Measurements from ENCODE around the gene ABCA6.
"Not testable (repeated sequence)": the region's sequence is repeated elsewhere in the genome, so short reads cannot be mapped to it uniquely, and the experiment has no call there.

ABCA6 gene

DNA sequence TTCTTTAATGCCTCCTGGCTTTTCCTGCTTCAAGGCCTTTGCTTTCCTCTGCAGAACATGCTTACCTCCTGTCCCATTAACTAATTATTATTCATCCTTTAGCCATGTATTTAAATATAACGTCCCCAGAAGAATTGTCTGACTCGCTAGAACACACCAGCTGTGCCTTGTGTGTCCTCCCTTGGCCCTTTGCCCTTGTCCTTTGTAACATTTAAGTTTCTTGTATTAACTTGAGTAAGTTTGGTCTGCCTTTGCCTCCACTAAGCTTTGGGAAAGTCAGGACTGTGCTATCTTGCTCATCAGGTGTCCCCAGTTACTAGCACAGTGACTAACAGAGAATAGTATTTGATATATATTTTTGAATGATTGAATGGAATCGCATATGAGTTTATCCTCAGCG is 51.3 kb downstream of the ABCA6 start:
- no peak for DNase-seq (ENCODE audit: extremely low read depth, low read depth)
- TF ChIP-seq, protein P1, sequence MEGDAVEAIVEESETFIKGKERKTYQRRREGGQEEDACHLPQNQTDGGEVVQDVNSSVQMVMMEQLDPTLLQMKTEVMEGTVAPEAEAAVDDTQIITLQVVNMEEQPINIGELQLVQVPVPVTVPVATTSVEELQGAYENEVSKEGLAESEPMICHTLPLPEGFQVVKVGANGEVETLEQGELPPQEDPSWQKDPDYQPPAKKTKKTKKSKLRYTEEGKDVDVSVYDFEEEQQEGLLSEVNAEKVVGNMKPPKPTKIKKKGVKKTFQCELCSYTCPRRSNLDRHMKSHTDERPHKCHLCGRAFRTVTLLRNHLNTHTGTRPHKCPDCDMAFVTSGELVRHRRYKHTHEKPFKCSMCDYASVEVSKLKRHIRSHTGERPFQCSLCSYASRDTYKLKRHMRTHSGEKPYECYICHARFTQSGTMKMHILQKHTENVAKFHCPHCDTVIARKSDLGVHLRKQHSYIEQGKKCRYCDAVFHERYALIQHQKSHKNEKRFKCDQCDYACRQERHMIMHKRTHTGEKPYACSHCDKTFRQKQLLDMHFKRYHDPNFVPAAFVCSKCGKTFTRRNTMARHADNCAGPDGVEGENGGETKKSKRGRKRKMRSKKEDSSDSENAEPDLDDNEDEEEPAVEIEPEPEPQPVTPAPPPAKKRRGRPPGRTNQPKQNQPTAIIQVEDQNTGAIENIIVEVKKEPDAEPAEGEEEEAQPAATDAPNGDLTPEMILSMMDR (IDR thresholded peaks at IDR 0.05; ENCODE audit: low read depth, low read length) = no peak

DNA sequence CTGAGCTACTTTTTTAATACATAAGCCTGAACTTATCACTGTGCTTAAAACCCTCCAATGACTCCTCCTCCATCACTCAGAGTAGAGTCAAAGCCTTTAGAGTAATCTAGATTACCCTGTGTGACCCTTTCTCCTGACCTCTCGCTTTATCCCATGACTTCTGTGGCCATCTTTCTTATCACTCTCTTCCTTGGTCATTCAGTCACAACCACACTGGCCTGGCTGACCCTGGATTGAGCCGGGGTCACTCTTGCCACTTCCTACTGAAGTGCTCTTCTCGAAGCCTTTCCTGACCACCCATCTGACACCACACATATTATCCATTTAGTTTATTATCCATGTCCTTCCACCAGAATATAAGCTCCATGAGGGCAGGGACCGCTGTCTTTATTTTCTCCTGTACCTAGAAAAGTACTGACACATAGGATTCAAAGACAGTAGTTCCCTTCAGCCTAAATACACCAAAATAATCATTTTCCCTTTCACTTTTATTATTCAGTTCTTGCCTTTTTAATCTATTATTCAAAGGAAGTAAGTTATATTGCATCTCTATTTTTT is 53.0 kb downstream of the ABCA6 start:
- TF ChIP-seq, protein P1 (IDR thresholded peaks at IDR 0.05; ENCODE audit: low read depth, low read length) = no peak
- no peak for DNase-seq (ENCODE audit: extremely low read depth, low read depth)

DNA sequence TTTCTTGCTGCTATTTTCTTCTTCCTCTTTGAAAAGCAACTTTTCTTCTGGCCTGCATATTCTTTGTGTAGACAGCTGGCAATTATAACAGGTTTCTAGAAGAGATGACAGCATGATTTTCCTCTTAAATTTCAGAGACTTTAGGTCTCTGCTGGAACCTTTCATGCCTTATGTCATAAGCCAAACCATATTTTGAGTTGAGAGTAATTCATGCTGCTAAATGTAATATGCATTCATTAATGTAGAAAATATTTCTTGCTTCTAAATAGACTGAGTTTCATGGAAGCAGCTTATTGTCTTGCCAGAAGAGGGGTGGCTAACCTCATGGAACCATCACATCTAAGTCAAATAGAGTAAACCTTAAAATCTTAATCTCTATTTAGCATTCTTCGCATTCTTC is 55.1 kb downstream of the ABCA6 start:
- TF ChIP-seq, protein P1 (IDR thresholded peaks at IDR 0.05; ENCODE audit: low read depth, low read length) = no peak
- DNase-seq (ENCODE audit: extremely low read depth, low read depth) = no peak

GRCh38 chr17:69084911-69085310 is 56.8 kb downstream of the ABCA6 start:
- TF ChIP-seq, protein P1 (IDR thresholded peaks at IDR 0.05; ENCODE audit: low read depth, low read length) = peak; percentile 18
- DNase-seq (ENCODE audit: extremely low read depth, low read depth) = no peak

DNA sequence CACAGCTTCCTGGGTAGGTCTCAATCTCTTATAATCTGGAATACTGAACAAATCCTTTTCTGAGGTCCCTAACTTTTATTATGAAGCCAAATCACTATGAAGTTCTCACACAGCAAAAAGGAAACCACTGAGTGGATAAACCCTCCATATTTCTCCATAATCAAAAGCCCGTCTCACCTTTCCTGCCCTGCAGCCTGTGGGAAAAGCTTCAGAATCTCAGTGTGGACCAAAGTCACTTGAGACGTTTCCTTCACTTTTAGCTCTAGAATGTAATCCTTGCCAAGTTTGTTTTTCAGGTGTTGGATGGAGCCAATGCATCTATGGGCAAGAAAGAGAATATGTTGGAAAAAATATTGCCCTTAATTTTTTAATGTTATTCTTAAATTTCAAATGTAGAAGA is 59.0 kb downstream of the ABCA6 start:
- DNase-seq (ENCODE audit: extremely low read depth, low read depth) = no peak
- TF ChIP-seq, protein P1 (IDR thresholded peaks at IDR 0.05; ENCODE audit: low read depth, low read length) = no peak

GRCh38 chr17:69078864-69079263 is 62.8 kb downstream of the ABCA6 start:
- no peak for DNase-seq (ENCODE audit: extremely low read depth, low read depth)
- TF ChIP-seq, protein P1 (IDR thresholded peaks at IDR 0.05; ENCODE audit: low read depth, low read length) = no peak

GRCh38 chr17:69075823-69076222 is 65.9 kb downstream of the ABCA6 start:
- DNase-seq (ENCODE audit: extremely low read depth, low read depth) = no peak
- TF ChIP-seq, protein P1 (IDR thresholded peaks at IDR 0.05; ENCODE audit: low read depth, low read length) = no peak

- not testable (repeated sequence) for DNase-seq (ENCODE audit: extremely low read depth, low read depth)
Measured at GRCh38 chr17:69073392-69073791, 68.3 kb downstream of the ABCA6 start.

- not testable (repeated sequence) for DNase-seq (ENCODE audit: extremely low read depth, low read depth)
Measured at GRCh38 chr17:69072803-69073256, 68.9 kb downstream of the ABCA6 start.

- DNase-seq (ENCODE audit: extremely low read depth, low read depth) = not testable (repeated sequence)
Measured at GRCh38 chr17:69071233-69071586, 70.5 kb downstream of the ABCA6 start.

DNA sequence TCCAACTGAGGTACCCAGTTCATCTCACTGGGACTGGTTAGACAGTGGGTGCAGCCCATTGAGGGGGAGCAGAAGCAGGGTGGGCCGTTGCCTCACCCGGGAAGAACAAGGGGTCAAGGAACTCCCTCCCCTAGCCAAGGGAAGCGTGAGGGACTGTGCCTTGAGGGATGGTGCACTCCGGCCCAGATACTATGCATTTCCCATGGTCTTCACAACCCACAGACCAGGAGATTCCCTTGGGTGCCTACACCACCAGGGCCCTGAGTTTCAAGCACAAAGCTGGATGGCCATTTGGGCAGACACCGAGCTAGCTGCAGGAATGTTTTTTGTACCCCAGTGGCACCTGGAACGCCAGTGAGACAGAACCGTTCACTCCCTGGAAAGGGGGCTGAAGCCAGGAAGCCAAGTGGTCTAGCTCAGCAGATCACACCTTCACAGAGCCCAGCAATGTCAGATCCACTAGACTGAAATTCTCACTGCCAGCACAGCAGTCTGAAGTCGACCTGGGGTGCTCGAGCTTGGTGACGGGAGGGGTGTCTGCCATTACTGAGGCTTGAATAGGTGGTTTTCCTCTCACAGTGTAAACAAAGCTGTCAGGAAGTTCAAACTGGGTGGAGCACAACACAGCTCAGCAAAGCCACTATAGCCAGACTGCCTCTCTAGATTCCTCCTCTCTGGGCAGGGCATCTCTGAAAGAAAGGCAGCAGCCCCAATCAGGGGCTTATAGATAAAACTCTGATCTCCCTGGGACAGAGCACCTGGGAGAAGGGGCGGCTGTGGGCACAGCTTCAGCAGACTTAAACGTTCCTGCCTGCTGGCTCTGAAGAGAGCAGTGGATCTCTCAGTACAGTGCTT is 71.1 kb downstream of the ABCA6 start:
- not testable (repeated sequence) for DNase-seq (ENCODE audit: extremely low read depth, low read depth)
